K562 (cell line): ENCODE results near the gene PCOLCE2. TPM values are rescaled to one million over a fixed set of nuclear protein-coding genes. Genes with fewer than 3 reads are reported as not detected.

Source experiments
- ATAC-seq: fragments of 200-7000 bp; cut with Tn5 transposase; 3 replicates; pipeline ENCODE4 v1.9.1; 2020; ENCODE audit warnings: moderate library complexity
- BruUV-seq: library from RNA; stranded (reverse); fragments of 400-500 nt; replicated peaks from 2 replicates; lab custom pipeline; 2021; lab: Mats Ljungman, UMichigan
- CTCF ChIA-PET: fragments of 300-600 bp; formaldehyde crosslinking; extraction: SDS; loops from one replicate; lab custom pipeline; 2021; ENCODE audit warnings: low intra/inter-chr PET ratio; lab: Yijun Ruan, JAX
- POLR2A ChIA-PET: fragments of 300-600, 350-650 bp; sonication (Branson Sonifier 250); formaldehyde crosslinking; extraction: SDS; loops from one replicate; lab custom pipeline; 2021; ENCODE audit warnings: antibody characterized with exemption, inconsistent platforms; lab: Yijun Ruan, JAX
- DNase-seq, 4 experiments: peaks; one replicate each; pipeline versions ENCODE4 v3.0.0 to v3.0.0-alpha.2; 2011 to 2018; ENCODE audit warnings: low spot score in 3 of 4, mixed read lengths in 3 of 4; ENCODE audit errors: extremely low read depth in 1 of 4
- FAIRE-seq: peaks from 2 replicates; lab custom pipeline; 2011; peaks lifted over from hg19 to GRCh38; lab: Jason Lieb, UNC
- H2AFZ ChIP-seq: 2 replicates; pipeline ENCODE4 v1.6.0; 2011; ENCODE audit warnings: low read depth, low read length, control low read depth, inconsistent platforms
- H3K27ac ChIP-seq: fragments of 200-600 bp; 3 replicates; pipeline ENCODE4 v1.8.0; 2011; ENCODE audit warnings: low read depth, mild to moderate bottlenecking, control low read depth, inconsistent platforms, low read length, moderate library complexity, mixed read lengths; ENCODE audit errors: extremely low read depth
- H3K27me3 ChIP-seq, 2 experiments: fragments of 300-600 bp in 1 of 2; 2 replicates in 1 of 2; 3 replicates in 1 of 2; pipeline versions ENCODE4 v1.6.0 to v1.8.0; 2011; ENCODE audit warnings: inconsistent platforms in 2 of 2, low read length in 2 of 2, mild to moderate bottlenecking in 1 of 2, mixed read lengths in 1 of 2, moderate library complexity in 1 of 2; ENCODE audit not compliant: control insufficient read depth in 2 of 2, insufficient read depth in 2 of 2
- H3K36me3 ChIP-seq: fragments of 300-600 bp; 3 replicates; pipeline ENCODE4 v1.8.0; 2011; ENCODE audit warnings: mild to moderate bottlenecking, low read length, inconsistent platforms; ENCODE audit not compliant: control insufficient read depth, insufficient read depth
- H3K4me1 ChIP-seq, 2 experiments: fragments of 200-600 bp in 1 of 2; replicated peaks in 1 of 2; 2 replicates in 1 of 2; 3 replicates in 1 of 2; pipeline versions ENCODE4 v1.5.1 to v1.8.0; 2011; ENCODE audit warnings: inconsistent platforms in 2 of 2, low read length in 2 of 2, mild to moderate bottlenecking in 1 of 2, mixed read lengths in 1 of 2, moderate library complexity in 1 of 2; ENCODE audit not compliant: control insufficient read depth in 2 of 2, insufficient read depth in 2 of 2
- H3K4me2 ChIP-seq: 2 replicates; pipeline ENCODE4 v1.6.1; 2011; ENCODE audit warnings: low read length, control low read depth, inconsistent platforms, mixed read lengths; ENCODE audit not compliant: insufficient read depth
- H3K4me3 ChIP-seq: fragments of 200-600 bp; sonication (generic), shearing (Covaris generic); 2 replicates; pipeline ENCODE4 v1.5.1; 2016; ENCODE audit warnings: control low read depth, inconsistent platforms
- H3K79me2 ChIP-seq: fragments of 200-600 bp; 3 replicates; pipeline ENCODE4 v1.8.0; 2011; ENCODE audit warnings: low read length, inconsistent platforms; ENCODE audit not compliant: control insufficient read depth, insufficient read depth
- H3K9ac ChIP-seq, 2 experiments: 2 replicates each; pipeline versions ENCODE4 v1.6.0 to v1.6.1; 2011; ENCODE audit warnings: low read depth in 2 of 2, low read length in 2 of 2, control low read depth in 1 of 2, inconsistent platforms in 1 of 2, mild to moderate bottlenecking in 1 of 2, mixed read lengths in 1 of 2; ENCODE audit not compliant: insufficient read depth in 1 of 2
- H3K9me1 ChIP-seq: one replicate; pipeline ENCODE4 v1.6.0; 2011; ENCODE audit warnings: inconsistent platforms, mild to moderate bottlenecking, low read length, moderate library complexity; ENCODE audit not compliant: control insufficient read depth, insufficient read depth
- H3K9me3 ChIP-seq: replicated peaks from 2 replicates; pipeline ENCODE4 v1.5.1; 2011; ENCODE audit warnings: low read depth, low read length, inconsistent platforms; ENCODE audit not compliant: control insufficient read depth, insufficient read depth
- H4K20me1 ChIP-seq: replicated peaks from 2 replicates; pipeline ENCODE4 v1.6.1; 2011; ENCODE audit warnings: low read length, inconsistent platforms, mixed read lengths; ENCODE audit not compliant: control insufficient read depth, insufficient read depth
- EHMT2 ChIP-seq: fragments of 450-650 bp; IDR thresholded peaks from 2 replicates; pipeline ENCODE4 v1.6.1; 2018; ENCODE audit warnings: antibody characterized with exemption
- MYBL2 ChIP-seq, 2 experiments: fragments of 450-650 bp in 1 of 2; sonication (generic) in 1 of 2; formaldehyde crosslinking in 1 of 2; IDR thresholded peaks; 2 replicates each; pipeline versions ENCODE4 v1.6.1 to v1.8.1; 2017 to 2022; ENCODE audit warnings: borderline replicate concordance in 1 of 2, inconsistent platforms in 1 of 2, low read depth in 1 of 2, mild to moderate bottlenecking in 1 of 2, missing genetic modification reagents in 1 of 2, moderate library complexity in 1 of 2
- PTBP1 ChIP-seq: fragments of 200-400 bp; formaldehyde crosslinking; IDR thresholded peaks from 2 replicates; pipeline ENCODE4 v1.6.1; 2017; ENCODE audit warnings: low read depth, low read length
- SAFB2 ChIP-seq: fragments of 200-400 bp; formaldehyde crosslinking; IDR thresholded peaks from 2 replicates; pipeline ENCODE4 v1.6.1; 2018; ENCODE audit warnings: borderline replicate concordance, low read length, low read depth, moderate library complexity; ENCODE audit not compliant: severe bottlenecking
- SMC3 ChIP-seq: conservative IDR thresholded peaks from 2 replicates; pipeline ENCODE4 v1.6.1; 2011; ENCODE audit warnings: low read depth, low read length, improper control_type of control experiment; ENCODE audit not compliant: insufficient read depth
- ZBED1 ChIP-seq: IDR thresholded peaks from 2 replicates; pipeline ENCODE4 v1.6.1; 2014
- ZFPM2 ChIP-seq: fragments of 250-450 bp; sonication (Bioruptor Pico); IDR thresholded peaks from 2 replicates; pipeline ENCODE4 v1.5.1; 2022; ENCODE audit warnings: mild to moderate bottlenecking
- in situ Hi-C: fragments of 300-500 bp; cut with MboI; formaldehyde crosslinking; loops from 4 replicates; pipeline ENCODE4 v1.15.0; 2018; ENCODE audit warnings: inconsistent platforms, mixed read lengths
- intact Hi-C: fragments of 100-400 bp; cut with micrococcal nuclease; formaldehyde crosslinking; loops from 2 replicates; pipeline ENCODE4 v1.14.2; 2022
- polyA plus RNA-seq, 8 experiments: library from polyadenylated mRNA; depleted of rRNA in 4 of 8; stranded (reverse) in 5 of 8; unstranded in 3 of 8; fragments of >200 nt; fragmentation: Nextera tagmentation in 2 of 8; fragmentation: Illumina TruSeq in 1 of 8; extraction: Ambion mirVana in 2 of 8; extraction: Trizol in 1 of 8; gene quantifications; 2 replicates each; pipeline versions ENCODE4 v1.2.1 to v1.2.3, GENCODE V29; 2011 to 2014; ENCODE audit warnings: inconsistent platforms in 1 of 8, missing spikeins in 1 of 8
- total RNA-seq, 7 experiments: library from RNA; depleted of rRNA in 6 of 7; stranded (reverse); fragments of >200 nt in 6 of 7; fragmentation: Illumina TruSeq in 2 of 7; extraction: Trizol in 2 of 7; gene quantifications; 2 replicates each; pipeline versions ENCODE4 v1.2.1 to v1.2.3, GENCODE V29; 2011 to 2021; ENCODE audit warnings: low replicate concordance in 1 of 7
- TF ChIP-seq, protein P1 (sequence below): sonication (generic); formaldehyde crosslinking; IDR thresholded peaks from 2 replicates; pipeline ENCODE4 v1.8.1; 2023; ENCODE audit warnings: missing genetic modification reagents, mild to moderate bottlenecking, borderline replicate concordance
- TF ChIP-seq, protein P2 (sequence below), 2 experiments: fragments of 450-650 bp; IDR thresholded peaks; 2 replicates each; pipeline ENCODE4 v1.6.1; 2016
- TF ChIP-seq, protein P3 (sequence below): fragments of 250-450 bp; sonication (Bioruptor Pico); IDR thresholded peaks from 2 replicates; pipeline ENCODE4 v1.9.0; 2021; ENCODE audit warnings: mild to moderate bottlenecking
- TF ChIP-seq, protein P4 (sequence below): IDR thresholded peaks from 2 replicates; pipeline ENCODE4 v1.6.1; 2012; ENCODE audit warnings: low read depth, low read length, improper control_type of control experiment, borderline replicate concordance
- TF ChIP-seq, protein P5 (sequence below): fragments of 450-650 bp; formaldehyde crosslinking; IDR thresholded peaks from 2 replicates; pipeline ENCODE4 v1.4.0; 2022; ENCODE audit warnings: missing genetic modification characterization

PCOLCE2 gene
- total and polyA plus RNA-seq, 9 of the 15 experiments (the other 6 are each of a cell fraction or from before 2014, with no cell fraction given): 0.18 to 1.2 (median 0.65) TPM

DNA sequence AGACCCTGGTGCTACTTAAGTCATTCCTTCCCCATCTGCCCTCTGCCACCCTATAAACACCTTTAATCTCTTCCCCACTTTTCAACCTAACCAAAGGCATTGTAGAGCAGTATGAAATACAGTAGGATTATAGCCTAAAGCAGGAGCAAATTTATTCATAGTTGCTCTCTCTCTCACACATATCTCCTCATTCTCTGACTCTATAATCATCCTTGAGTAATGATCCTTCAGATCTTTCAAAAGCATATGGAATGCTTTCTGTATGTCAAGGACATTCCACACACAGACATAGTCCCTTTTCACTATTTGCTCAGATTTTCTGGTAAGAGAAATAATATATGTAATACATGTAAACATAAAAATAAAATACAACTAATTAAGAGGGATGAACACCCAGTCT lies 111.0 kb downstream of the PCOLCE2 start:
- no peaks in the 10 kb centered on the region for H3K27me3 ChIP-seq
- H3K27ac ChIP-seq: peak overlapping the region; percentile 66; the same call in 1 of the 3 replicates
- DNase-seq (no peak), ATAC-seq (peak; percentile 56), FAIRE-seq (no peak)
- no peaks in the 10 kb centered on the region for H3K79me2 ChIP-seq
- intact Hi-C loops (no loop called here), in situ Hi-C loops (no loop called here)
- H3K36me3 ChIP-seq: no peaks in the 10 kb centered on the region
- ChIA-PET POLR2A (no interaction called here), CTCF (interaction anchor here (0.7 kb wide), 1 partner anchor 208 kb away, joined by 3 read pairs; no protein-coding TSS in a partner anchor)
- no peaks in the 10 kb centered on the region for H4K20me1 ChIP-seq
- H3K9me3 ChIP-seq: no peaks in the 10 kb centered on the region
- no peaks in the 10 kb centered on the region for H3K9me1 ChIP-seq
- H3K4me1 ChIP-seq: peaks cover 0 to 3% of the 10 kb centered on the region in 2 experiments; a peak in 1 of 5 replicates
- BruUV-seq: no TSS peak
- no peak overlapping the region for H3K9ac ChIP-seq
- no peak overlapping the region for H3K4me2 ChIP-seq
- no peak overlapping the region for H3K4me3 ChIP-seq
- H2AFZ ChIP-seq: peak overlapping the region; percentile 54
- no peak for TF ChIP-seq ZBED1
- no peak for TF ChIP-seq ZFPM2 (CRISPR knock-in tag)
- TF ChIP-seq, protein P1, sequence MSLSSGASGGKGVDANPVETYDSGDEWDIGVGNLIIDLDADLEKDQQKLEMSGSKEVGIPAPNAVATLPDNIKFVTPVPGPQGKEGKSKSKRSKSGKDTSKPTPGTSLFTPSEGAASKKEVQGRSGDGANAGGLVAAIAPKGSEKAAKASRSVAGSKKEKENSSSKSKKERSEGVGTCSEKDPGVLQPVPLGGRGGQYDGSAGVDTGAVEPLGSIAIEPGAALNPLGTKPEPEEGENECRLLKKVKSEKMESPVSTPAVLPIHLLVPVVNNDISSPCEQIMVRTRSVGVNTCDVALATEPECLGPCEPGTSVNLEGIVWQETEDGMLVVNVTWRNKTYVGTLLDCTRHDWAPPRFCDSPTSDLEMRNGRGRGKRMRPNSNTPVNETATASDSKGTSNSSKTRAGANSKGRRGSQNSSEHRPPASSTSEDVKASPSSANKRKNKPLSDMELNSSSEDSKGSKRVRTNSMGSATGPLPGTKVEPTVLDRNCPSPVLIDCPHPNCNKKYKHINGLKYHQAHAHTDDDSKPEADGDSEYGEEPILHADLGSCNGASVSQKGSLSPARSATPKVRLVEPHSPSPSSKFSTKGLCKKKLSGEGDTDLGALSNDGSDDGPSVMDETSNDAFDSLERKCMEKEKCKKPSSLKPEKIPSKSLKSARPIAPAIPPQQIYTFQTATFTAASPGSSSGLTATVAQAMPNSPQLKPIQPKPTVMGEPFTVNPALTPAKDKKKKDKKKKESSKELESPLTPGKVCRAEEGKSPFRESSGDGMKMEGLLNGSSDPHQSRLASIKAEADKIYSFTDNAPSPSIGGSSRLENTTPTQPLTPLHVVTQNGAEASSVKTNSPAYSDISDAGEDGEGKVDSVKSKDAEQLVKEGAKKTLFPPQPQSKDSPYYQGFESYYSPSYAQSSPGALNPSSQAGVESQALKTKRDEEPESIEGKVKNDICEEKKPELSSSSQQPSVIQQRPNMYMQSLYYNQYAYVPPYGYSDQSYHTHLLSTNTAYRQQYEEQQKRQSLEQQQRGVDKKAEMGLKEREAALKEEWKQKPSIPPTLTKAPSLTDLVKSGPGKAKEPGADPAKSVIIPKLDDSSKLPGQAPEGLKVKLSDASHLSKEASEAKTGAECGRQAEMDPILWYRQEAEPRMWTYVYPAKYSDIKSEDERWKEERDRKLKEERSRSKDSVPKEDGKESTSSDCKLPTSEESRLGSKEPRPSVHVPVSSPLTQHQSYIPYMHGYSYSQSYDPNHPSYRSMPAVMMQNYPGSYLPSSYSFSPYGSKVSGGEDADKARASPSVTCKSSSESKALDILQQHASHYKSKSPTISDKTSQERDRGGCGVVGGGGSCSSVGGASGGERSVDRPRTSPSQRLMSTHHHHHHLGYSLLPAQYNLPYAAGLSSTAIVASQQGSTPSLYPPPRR (CRISPR knock-in tag): no peak
- TF ChIP-seq, protein P2, sequence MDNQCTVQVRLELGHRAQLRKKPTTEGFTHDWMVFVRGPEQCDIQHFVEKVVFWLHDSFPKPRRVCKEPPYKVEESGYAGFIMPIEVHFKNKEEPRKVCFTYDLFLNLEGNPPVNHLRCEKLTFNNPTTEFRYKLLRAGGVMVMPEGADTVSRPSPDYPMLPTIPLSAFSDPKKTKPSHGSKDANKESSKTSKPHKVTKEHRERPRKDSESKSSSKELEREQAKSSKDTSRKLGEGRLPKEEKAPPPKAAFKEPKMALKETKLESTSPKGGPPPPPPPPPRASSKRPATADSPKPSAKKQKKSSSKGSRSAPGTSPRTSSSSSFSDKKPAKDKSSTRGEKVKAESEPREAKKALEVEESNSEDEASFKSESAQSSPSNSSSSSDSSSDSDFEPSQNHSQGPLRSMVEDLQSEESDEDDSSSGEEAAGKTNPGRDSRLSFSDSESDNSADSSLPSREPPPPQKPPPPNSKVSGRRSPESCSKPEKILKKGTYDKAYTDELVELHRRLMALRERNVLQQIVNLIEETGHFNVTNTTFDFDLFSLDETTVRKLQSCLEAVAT (IDR thresholded peaks at IDR 0.05): no peak
- no peak for TF ChIP-seq MYBL2 (IDR thresholded peaks at IDR 0.05; ENCODE audit: low read depth)
- no peak for TF ChIP-seq MYBL2 (CRISPR knock-in tag; IDR thresholded peaks at IDR 0.05; ENCODE audit: borderline replicate concordance)
- TF ChIP-seq, protein P3, sequence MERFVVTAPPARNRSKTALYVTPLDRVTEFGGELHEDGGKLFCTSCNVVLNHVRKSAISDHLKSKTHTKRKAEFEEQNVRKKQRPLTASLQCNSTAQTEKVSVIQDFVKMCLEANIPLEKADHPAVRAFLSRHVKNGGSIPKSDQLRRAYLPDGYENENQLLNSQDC: no peak
- TF ChIP-seq, protein P4, sequence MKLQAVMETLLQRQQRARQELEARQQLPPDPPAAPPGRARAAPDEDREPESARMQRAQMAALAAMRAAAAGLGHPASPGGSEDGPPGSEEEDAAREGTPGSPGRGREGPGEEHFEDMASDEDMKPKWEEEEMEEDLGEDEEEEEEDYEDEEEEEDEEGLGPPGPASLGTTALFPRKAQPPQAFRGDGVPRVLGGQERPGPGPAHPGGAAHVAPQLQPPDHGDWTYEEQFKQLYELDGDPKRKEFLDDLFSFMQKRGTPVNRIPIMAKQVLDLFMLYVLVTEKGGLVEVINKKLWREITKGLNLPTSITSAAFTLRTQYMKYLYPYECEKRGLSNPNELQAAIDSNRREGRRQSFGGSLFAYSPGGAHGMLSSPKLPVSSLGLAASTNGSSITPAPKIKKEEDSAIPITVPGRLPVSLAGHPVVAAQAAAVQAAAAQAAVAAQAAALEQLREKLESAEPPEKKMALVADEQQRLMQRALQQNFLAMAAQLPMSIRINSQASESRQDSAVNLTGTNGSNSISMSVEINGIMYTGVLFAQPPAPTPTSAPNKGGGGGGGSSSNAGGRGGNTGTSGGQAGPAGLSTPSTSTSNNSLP: no peak
- TF ChIP-seq, protein P5, sequence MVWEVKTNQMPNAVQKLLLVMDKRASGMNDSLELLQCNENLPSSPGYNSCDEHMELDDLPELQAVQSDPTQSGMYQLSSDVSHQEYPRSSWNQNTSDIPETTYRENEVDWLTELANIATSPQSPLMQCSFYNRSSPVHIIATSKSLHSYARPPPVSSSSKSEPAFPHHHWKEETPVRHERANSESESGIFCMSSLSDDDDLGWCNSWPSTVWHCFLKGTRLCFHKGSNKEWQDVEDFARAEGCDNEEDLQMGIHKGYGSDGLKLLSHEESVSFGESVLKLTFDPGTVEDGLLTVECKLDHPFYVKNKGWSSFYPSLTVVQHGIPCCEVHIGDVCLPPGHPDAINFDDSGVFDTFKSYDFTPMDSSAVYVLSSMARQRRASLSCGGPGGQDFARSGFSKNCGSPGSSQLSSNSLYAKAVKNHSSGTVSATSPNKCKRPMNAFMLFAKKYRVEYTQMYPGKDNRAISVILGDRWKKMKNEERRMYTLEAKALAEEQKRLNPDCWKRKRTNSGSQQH: no peak
- no peak for TF ChIP-seq PTBP1
- TF ChIP-seq EHMT2: no peak
- no peak for TF ChIP-seq SMC3
- TF ChIP-seq SAFB2: no peak
